Thyroid gland (tissue), 4 donors: ENCODE data around the gene DISC1.

Experiments used
- CTCF ChIP-seq, 6 experiments: fragments of 200-600 bp in 3 of 6; fragments of 450-650 bp in 3 of 6; sonication (generic) in 3 of 6; IDR thresholded peaks; one replicate each; pipeline ENCODE4 v1.5.1; 2016 to 2019; ENCODE audit warnings: antibody characterized with exemption in 6 of 6, mild to moderate bottlenecking in 2 of 6, inconsistent platforms in 1 of 6, moderate library complexity in 1 of 6
- POLR2A ChIP-seq, 2 donors: fragments of 450-650 bp; IDR thresholded peaks; one replicate each; pipeline ENCODE4 v1.6.1; 2017; ENCODE audit warnings: antibody characterized with exemption in 2 of 2, mild to moderate bottlenecking in 2 of 2, moderate library complexity in 1 of 2

GRCh38 chr1:232077809-232078208 is 451.2 kb downstream of the DISC1 start:
- TF ChIP-seq CTCF (IDR thresholded peaks at IDR 0.05) (no peak), POLR2A (IDR thresholded peaks at IDR 0.05) (no peak)
